Measurements from ENCODE around the gene ENPP5.

The ENPP5 gene

DNA sequence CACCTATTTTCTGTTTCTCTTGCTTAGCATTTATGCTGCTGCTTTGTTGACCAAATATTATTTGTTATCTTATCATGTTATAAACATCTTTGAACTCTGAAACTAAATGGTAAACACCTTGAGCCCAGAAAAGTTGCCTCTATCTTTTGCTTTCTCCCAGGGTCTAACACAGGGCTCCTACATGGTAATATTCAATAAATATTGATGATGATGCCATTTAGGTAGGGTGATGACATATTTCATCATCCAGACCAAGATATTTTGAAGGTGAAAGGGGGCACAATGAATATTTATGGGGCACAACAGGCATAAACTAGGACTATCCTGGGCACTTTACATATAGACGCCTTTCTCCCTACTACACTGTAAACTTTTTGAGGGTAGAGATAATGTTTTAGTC is 52.6 kb downstream of the ENPP5 start:
- Histone ChIP-seq H3K27me3 (ENCODE audit: control insufficient read depth, insufficient read depth, low read length, poor library complexity, severe bottlenecking) (no peaks in the 10 kb centered on the region), H3K9me3 (ENCODE audit: control insufficient read depth, low read length) (no peaks in the 10 kb centered on the region), H3K4me3 (ENCODE audit: insufficient read depth, low read depth, low read length) (no peak overlapping the region), H3K27ac (ENCODE audit: insufficient read depth, low read depth, low read length, poor library complexity, severe bottlenecking) (no peak overlapping the region), H3K4me1 (ENCODE audit: control insufficient read depth, insufficient read depth, low read length) (no peaks in the 10 kb centered on the region), H3K36me3 (ENCODE audit: control insufficient read depth, insufficient read depth, low read length) (no peaks in the 10 kb centered on the region)
- 100% methylated on average over 1 of the region's 1 CpG; no CpG with 5 or more reads in 1 of the 2 experiments for WGBS, 2 experiments

DNA sequence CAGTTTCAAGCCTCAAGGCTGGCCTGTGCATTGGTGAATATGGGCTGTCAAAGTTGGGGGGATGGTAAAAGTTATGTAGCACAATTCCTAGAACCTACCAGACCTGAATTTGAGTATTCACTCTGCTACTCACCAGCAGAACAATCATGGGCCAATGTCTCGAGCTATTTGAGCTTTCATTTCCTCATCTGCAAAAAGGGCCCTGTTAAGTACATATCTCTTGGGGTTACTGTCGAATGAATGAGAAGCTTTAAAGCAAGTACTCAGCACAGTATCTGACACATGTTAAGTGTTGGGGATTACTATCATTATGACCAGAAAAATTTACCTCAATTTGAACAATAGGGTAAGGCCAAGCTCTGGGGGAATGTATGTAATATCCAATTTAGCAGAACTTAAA is 54.5 kb downstream of the ENPP5 start:
- WGBS, 2 experiments: 86 to 88% methylated on average over 2 of the region's 2 CpGs
- Histone ChIP-seq H3K4me1 (ENCODE audit: control insufficient read depth, insufficient read depth, low read length) (no peaks in the 10 kb centered on the region), H3K27ac (ENCODE audit: insufficient read depth, low read depth, low read length, poor library complexity, severe bottlenecking) (no peak overlapping the region), H3K4me3 (ENCODE audit: insufficient read depth, low read depth, low read length) (no peak overlapping the region), H3K9me3 (ENCODE audit: control insufficient read depth, low read length) (no peaks in the 10 kb centered on the region), H3K36me3 (ENCODE audit: control insufficient read depth, insufficient read depth, low read length) (no peaks in the 10 kb centered on the region), H3K27me3 (ENCODE audit: control insufficient read depth, insufficient read depth, low read length, poor library complexity, severe bottlenecking) (no peaks in the 10 kb centered on the region)

DNA sequence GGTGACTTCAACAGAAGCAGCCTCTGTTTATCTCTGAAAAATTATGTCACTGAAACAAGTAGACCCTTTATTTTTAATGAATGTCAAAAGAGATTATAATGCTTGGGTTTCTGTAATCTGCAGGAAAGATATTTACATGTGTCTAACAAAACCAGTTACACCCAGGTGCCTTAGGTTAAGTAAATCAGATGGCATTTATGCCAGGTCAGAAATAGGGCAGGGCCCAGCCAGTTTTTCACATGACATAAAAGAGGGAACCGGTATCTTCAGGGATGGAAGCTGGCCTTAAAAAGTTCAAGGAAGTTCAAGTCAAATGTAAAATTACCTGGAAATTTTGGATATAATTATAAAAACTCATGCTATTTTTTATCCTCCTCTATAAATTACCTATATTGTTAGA is 55.1 kb downstream of the ENPP5 start:
- no peaks in the 10 kb centered on the region for H3K9me3 ChIP-seq (ENCODE audit: control insufficient read depth, low read length)
- no peaks in the 10 kb centered on the region for H3K27me3 ChIP-seq (ENCODE audit: control insufficient read depth, insufficient read depth, low read length, poor library complexity, severe bottlenecking)
- WGBS, 2 experiments: 94 to 100% methylated on average over 1 of the region's 1 CpG
- no peak overlapping the region for H3K27ac ChIP-seq (ENCODE audit: insufficient read depth, low read depth, low read length, poor library complexity, severe bottlenecking)
- H3K4me1 ChIP-seq (ENCODE audit: control insufficient read depth, insufficient read depth, low read length): no peaks in the 10 kb centered on the region
- H3K36me3 ChIP-seq (ENCODE audit: control insufficient read depth, insufficient read depth, low read length): no peaks in the 10 kb centered on the region
- no peak overlapping the region for H3K4me3 ChIP-seq (ENCODE audit: insufficient read depth, low read depth, low read length)

DNA sequence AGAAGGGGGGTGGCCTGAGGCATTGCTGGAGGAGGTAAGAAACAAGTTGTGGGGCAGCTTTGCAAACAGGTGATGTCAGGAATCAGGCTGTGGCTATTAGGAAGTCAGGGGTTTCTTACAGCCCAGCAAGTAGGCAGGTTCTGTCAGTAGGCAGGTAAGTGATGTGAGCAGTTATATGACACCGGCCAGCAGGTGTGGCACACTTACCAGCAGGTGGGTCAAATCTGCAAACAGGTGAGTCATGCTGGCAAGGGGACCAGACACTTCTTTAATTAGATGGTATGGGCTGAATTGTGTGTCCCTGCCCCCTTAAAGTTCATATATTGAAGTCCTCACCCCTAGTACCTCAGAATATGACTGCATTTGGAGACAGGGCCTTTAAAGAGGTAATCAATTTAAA is 57.4 kb downstream of the ENPP5 start:
- Histone ChIP-seq H3K4me3 (ENCODE audit: insufficient read depth, low read depth, low read length) (no peak overlapping the region), H3K27me3 (ENCODE audit: control insufficient read depth, insufficient read depth, low read length, poor library complexity, severe bottlenecking) (no peaks in the 10 kb centered on the region), H3K27ac (ENCODE audit: insufficient read depth, low read depth, low read length, poor library complexity, severe bottlenecking) (no peak overlapping the region), H3K4me1 (ENCODE audit: control insufficient read depth, insufficient read depth, low read length) (no peaks in the 10 kb centered on the region), H3K9me3 (ENCODE audit: control insufficient read depth, low read length) (no peaks in the 10 kb centered on the region), H3K36me3 (ENCODE audit: control insufficient read depth, insufficient read depth, low read length) (no peaks in the 10 kb centered on the region)
- WGBS, 2 experiments: 83 to 91% methylated on average over 1 of the region's 1 CpG

All from ectodermal cell (in vitro differentiated cells).